HG03575 (cell line): ENCODE data around the gene CORO7.
"Not testable (repeated sequence)": the region's sequence is repeated elsewhere in the genome, so short reads cannot be mapped to it uniquely, and the experiment has no call there.

Experiments
- ATAC-seq: cut with Tn5 transposase; IDR thresholded peaks from one replicate; pipeline ENCODE4 v1.9.1; 2021; ENCODE audit not compliant: unreplicated experiment, insufficient number of reproducible peaks, low FRiP score; ENCODE audit errors: extremely low read depth

The CORO7 gene

GRCh38 chr16:4344983-4345835, 71.2 kb downstream of the CORO7 start:
- ATAC-seq: no peak

DNA sequence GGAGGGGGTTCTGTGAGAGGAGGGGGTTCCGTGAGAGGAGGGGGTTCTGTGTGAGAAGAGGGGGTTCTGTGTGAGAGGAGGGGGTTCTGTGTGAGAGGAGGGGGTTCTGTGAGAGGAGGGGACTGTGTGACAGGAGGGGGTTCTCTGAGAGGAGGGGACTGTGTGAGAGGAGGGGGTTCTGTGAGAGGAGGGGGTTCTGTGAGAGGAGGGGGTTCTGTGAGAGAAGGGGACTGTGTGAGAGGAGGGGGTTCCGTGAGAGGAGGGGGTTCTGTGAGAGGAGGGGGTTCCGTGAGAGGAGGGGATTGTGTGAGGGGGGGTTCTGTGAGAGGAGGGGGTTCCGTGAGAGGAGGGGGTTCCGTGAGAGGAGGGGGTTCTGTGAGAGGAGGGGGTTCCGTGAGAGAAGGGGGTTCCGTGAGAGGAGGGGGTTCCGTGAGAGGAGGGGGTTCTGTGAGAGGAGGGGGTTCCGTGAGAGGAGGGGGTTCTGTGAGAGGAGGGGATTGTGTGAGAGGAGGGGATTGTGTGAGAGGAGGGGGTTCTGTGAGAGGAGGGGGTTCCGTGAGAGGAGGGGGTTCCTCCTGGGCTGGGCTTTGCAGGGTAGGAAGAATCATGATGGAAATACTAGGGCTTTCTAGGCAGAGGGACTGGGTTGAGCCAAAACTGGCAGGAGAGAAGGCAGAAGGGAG, 72.0 kb downstream of the CORO7 start:
- not testable (repeated sequence) for ATAC-seq

DNA sequence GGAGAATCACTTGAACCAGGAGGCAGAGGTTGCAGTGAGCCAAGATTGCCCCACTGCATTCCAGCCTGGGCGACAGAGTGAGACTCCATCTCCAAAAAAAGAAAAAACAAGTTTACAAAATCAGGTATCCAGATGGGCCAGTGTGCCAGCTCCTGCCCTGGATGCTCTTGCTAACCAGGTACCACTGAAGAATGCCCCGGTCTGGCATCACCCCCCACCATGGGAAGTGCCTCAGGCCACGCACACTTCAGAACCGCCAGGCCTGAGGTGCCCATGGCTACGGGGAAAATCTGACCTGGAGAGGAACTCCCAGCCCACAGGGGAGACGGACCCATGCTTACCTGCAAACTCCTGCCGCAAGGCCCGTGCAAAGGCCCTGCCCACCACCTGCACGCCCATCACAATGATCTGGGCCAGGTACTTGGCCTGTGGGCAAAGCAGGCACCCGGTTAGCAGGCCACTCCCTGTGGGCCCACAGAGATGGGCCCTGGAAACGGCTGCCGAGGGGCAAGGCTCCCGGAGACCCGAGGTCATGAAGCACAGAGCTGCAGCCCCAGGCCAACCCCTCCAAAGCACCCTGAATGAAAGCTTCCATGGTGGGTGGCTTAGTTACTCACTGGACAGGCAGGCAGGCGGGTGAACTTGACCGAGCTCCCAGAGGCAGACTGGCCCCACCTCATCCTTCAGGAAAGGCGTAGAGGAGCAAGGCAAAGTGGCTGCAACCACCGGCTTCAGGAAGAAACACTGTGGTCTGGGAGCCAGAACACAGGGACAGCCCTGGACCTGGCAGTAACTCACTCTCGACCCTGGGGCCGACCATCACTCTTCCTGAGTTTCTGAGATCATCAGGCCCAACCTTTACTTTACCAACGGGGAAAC, 73.3 kb downstream of the CORO7 start:
- ATAC-seq: no peak

GRCh38 chr16:4341250-4341649, 75.1 kb downstream of the CORO7 start:
- no peak for ATAC-seq

DNA sequence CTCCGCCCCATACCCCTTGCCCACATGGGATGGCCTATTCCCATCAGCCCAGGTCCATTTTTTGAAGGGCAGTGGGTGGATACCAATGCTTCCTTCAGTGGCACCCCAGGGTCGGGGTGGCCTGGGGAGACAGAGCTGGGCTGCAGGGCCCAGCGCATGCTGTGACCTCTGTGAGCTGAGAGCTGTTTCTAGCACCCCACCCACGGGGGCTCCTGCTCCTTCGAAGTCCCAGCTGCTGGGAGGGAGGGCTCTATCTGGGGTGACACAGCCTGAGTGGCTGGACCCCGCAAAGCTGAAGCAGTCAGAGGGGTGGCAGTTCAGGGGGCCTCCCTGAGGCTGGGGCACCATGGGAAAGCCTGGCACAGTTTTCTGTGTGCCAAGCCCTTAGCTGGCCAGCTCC, 76.0 kb downstream of the CORO7 start:
- ATAC-seq: no peak

- ATAC-seq: no peak
Observed at GRCh38 chr16:4339909-4340308, 76.5 kb downstream of the CORO7 start.

DNA sequence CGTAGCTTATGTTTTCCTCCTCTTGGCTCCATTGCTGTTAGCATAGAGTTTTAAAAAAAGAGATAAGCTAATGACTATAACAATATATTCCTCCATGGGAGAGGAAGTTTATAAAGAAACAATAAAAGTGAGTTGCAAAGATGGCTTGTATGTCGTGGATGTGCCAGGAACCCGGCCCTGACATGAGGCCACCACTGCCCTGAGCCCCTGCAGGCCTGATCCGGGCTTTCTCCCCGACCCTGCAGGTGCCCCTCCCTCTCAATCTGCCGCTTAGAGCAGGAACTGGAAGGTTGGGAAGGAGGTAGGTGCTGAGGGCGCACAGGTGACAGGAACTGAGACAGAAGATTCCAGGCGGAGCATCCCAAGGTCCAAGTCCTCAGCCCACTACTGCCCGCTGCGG, 76.9 kb downstream of the CORO7 start:
- ATAC-seq: no peak

GRCh38 chr16:4338712-4339299, 77.6 kb downstream of the CORO7 start:
- ATAC-seq: no peak

GRCh38 chr16:4338125-4338582, 78.2 kb downstream of the CORO7 start:
- ATAC-seq: no peak

- ATAC-seq: no peak
Observed at GRCh38 chr16:4337540-4338088, 78.8 kb downstream of the CORO7 start.

- no peak for ATAC-seq
Observed at GRCh38 chr16:4336701-4337539, 79.5 kb downstream of the CORO7 start.

GRCh38 chr16:4334724-4335495, 81.5 kb downstream of the CORO7 start:
- no peak for ATAC-seq

DNA sequence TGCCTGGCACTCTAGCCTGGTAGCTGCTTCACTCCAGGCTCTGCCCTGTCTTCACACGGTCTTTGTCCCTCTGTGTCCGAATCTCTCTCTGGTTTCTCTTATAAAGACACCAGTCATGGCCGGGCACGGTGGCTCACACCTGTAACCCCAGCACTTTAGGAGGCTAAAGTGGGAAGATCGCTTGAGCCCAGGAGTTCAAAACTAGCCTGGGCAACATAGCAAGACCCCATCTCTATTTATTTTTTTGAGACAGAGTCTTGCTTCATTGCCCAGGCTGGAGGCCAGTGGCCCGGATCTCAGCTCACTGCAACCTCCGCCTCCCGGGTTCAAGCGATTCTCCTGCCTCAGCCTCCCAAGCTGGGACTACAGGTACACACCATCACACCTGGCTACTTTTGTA, 82.7 kb downstream of the CORO7 start:
- ATAC-seq: not testable (repeated sequence)

DNA sequence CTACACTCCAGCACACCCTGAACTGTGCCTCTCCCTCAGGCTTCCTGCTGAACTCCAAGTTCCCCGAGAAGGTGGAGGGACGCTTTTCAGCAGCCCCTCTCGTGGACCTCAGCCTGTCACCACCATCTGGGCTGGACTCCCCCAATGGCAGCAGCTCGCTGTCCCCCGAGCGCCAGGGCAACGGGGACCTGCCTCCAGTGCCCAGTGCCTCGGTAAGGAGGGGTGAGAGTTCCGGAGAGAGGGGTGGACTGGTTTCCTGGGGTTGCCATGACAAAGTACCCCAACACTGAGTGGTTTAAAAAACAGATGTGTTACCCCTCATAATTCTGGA, 83.1 kb downstream of the CORO7 start:
- no peak for ATAC-seq

- ATAC-seq: no peak
Observed at GRCh38 chr16:4332623-4333307, 83.6 kb downstream of the CORO7 start.

DNA sequence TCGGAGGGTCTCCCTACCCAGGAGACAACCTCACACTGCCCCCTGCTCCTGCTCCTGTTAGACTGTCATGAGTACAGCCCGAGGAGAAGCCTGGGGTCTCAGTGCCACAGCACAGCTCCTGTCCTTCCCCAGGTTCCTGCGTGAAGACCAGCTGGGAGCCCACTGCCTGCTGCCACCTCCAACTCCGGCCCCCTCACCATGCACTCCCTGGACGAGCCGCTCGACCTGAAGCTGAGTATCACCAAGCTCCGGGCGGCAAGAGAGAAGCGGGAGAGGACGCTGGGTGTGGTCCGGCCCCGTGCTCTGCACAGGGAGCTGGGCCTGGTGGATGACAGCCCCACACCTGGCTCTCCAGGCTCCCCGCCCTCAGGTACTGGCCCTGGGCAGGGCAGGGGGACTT, 84.3 kb downstream of the CORO7 start:
- no peak for ATAC-seq
